A673 (cell line): ENCODE data around the gene CRYBA2.

Experiments used
- CTCF ChIP-seq: fragments of 300-800, 200-600 bp; sonication (generic); conservative IDR thresholded peaks from 2 replicates; pipeline ENCODE4 v1.5.1; 2017; ENCODE audit warnings: low read depth, mild to moderate bottlenecking, antibody characterized with exemption, low read length, moderate library complexity, mixed read lengths
- EZH2 ChIP-seq: fragments of 200-600 bp; sonication (generic); IDR thresholded peaks from 2 replicates; pipeline ENCODE4 v1.6.1; 2017; ENCODE audit warnings: borderline replicate concordance, low read depth, mild to moderate bottlenecking, mixed read lengths, antibody characterized with exemption, low read length; ENCODE audit not compliant: poor library complexity, severe bottlenecking

- TF ChIP-seq CTCF (no peak), EZH2 (no peak)
These were observed 1.0 kb downstream of the CRYBA2 start for GRCh38 chr2:218992196-218992595.
